HEK293 (cell line): Measurements from ENCODE around the gene PTPRJ.

ENCODE experiments used
- CTCF ChIP-seq: fragments of 450-650 bp; formaldehyde crosslinking; IDR thresholded peaks from 2 replicates; pipeline ENCODE4 v1.5.1; 2016; ENCODE audit warnings: missing biosample characterization, missing genetic modification characterization
- IKZF3 ChIP-seq: fragments of 450-650 bp; IDR thresholded peaks from 2 replicates; pipeline ENCODE4 v1.5.0; 2018; ENCODE audit warnings: missing biosample characterization, mild to moderate bottlenecking, missing genetic modification characterization, moderate library complexity
- MYNN ChIP-seq: fragments of 450-650 bp; formaldehyde crosslinking; IDR thresholded peaks from 2 replicates; pipeline ENCODE4 v1.5.1; 2016; ENCODE audit warnings: missing biosample characterization, missing genetic modification characterization, borderline replicate concordance
- SALL2 ChIP-seq: fragments of 450-650 bp; formaldehyde crosslinking; IDR thresholded peaks from 2 replicates; pipeline ENCODE4 v1.5.0; 2017; ENCODE audit warnings: missing biosample characterization, mild to moderate bottlenecking, missing genetic modification characterization, borderline replicate concordance
- ZNF10 ChIP-seq: fragments of 450-650 bp; formaldehyde crosslinking; IDR thresholded peaks from 2 replicates; pipeline ENCODE4 v1.5.1; 2017; ENCODE audit warnings: missing biosample characterization, missing genetic modification characterization
- ZNF121 ChIP-seq: fragments of 450-650 bp; formaldehyde crosslinking; IDR thresholded peaks from 2 replicates; pipeline ENCODE4 v1.5.1; 2016; ENCODE audit warnings: missing biosample characterization, missing genetic modification characterization
- ZNF274 ChIP-seq, 2 experiments: fragments of 200-500 bp in 1 of 2; fragments of 450-650 bp in 1 of 2; sonication (Bioruptor generic) in 1 of 2; formaldehyde crosslinking in 1 of 2; IDR thresholded peaks; 2 replicates each; pipeline versions ENCODE4 v1.5.1 to v1.6.1; 2014 to 2016; ENCODE audit warnings: borderline replicate concordance in 1 of 2, inconsistent platforms in 1 of 2, low read length in 1 of 2, missing biosample characterization in 1 of 2, missing genetic modification characterization in 1 of 2
- ZNF514 ChIP-seq: fragments of 450-650 bp; formaldehyde crosslinking; IDR thresholded peaks from 2 replicates; pipeline ENCODE4 v1.5.1; 2016; ENCODE audit warnings: missing biosample characterization, missing genetic modification characterization
- ZNF600 ChIP-seq: fragments of 450-650 bp; formaldehyde crosslinking; IDR thresholded peaks from 2 replicates; pipeline ENCODE4 v1.5.1; 2016; ENCODE audit warnings: missing biosample characterization, missing genetic modification characterization
- TF ChIP-seq, protein P1 (sequence below): fragments of 450-650 bp; formaldehyde crosslinking; IDR thresholded peaks from 2 replicates; pipeline ENCODE4 v1.5.1; 2016; ENCODE audit warnings: missing biosample characterization, missing genetic modification characterization, low read depth
- TF ChIP-seq, protein P2 (sequence below): fragments of 450-650 bp; formaldehyde crosslinking; IDR thresholded peaks from 2 replicates; pipeline ENCODE4 v1.5.1; 2017; ENCODE audit warnings: missing biosample characterization, missing genetic modification characterization

GRCh38 chr11:48104568-48104924 is 124.2 kb downstream of the PTPRJ start:
- no peak for TF ChIP-seq IKZF3
- TF ChIP-seq ZNF274 (IDR thresholded peaks at IDR 0.05; ENCODE audit: low read length), result no peak
- TF ChIP-seq ZNF274 (tag by site-specific recombination; IDR thresholded peaks at IDR 0.05; ENCODE audit: borderline replicate concordance), result no peak
- TF ChIP-seq CTCF (tag by site-specific recombination), result no peak
- TF ChIP-seq, protein P1, sequence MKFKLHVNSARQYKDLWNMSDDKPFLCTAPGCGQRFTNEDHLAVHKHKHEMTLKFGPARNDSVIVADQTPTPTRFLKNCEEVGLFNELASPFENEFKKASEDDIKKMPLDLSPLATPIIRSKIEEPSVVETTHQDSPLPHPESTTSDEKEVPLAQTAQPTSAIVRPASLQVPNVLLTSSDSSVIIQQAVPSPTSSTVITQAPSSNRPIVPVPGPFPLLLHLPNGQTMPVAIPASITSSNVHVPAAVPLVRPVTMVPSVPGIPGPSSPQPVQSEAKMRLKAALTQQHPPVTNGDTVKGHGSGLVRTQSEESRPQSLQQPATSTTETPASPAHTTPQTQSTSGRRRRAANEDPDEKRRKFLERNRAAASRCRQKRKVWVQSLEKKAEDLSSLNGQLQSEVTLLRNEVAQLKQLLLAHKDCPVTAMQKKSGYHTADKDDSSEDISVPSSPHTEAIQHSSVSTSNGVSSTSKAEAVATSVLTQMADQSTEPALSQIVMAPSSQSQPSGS (tag by site-specific recombination), result no peak
- no peak for TF ChIP-seq ZNF514 (tag by site-specific recombination)
- TF ChIP-seq SALL2 (tag by site-specific recombination), result no peak
- TF ChIP-seq, protein P2, sequence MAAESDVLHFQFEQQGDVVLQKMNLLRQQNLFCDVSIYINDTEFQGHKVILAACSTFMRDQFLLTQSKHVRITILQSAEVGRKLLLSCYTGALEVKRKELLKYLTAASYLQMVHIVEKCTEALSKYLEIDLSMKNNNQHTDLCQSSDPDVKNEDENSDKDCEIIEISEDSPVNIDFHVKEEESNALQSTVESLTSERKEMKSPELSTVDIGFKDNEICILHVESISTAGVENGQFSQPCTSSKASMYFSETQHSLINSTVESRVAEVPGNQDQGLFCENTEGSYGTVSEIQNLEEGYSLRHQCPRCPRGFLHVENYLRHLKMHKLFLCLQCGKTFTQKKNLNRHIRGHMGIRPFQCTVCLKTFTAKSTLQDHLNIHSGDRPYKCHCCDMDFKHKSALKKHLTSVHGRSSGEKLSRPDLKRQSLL, result no peak
- no peak for TF ChIP-seq ZNF600 (tag by site-specific recombination)
- no peak for TF ChIP-seq ZNF10
- TF ChIP-seq ZNF121 (tag by site-specific recombination), result no peak
- TF ChIP-seq MYNN (tag by site-specific recombination), result no peak
